Lower lobe of right lung (tissue), 2 donors: ENCODE data around the gene ADAMTS17. TPM values are rescaled to one million over a fixed set of nuclear protein-coding genes. Genes with fewer than 3 reads are reported as not detected.
A peak's percentile ranks its signal among the peaks of the same experiment; 100 is the strongest.

ENCODE experiments used
- ATAC-seq, 2 donors: fragments of 200-7000 bp; cut with Tn5 transposase; one replicate each; pipeline ENCODE4 v1.9.1; 2020 to 2022; ENCODE audit warnings: mild to moderate bottlenecking in 2 of 2, moderate library complexity in 2 of 2
- DNase-seq: peaks from one replicate; pipeline ENCODE4 v3.0.0-alpha.2; 2020
- H3K27ac ChIP-seq: fragments of 200-600 bp; one replicate; pipeline ENCODE4 v1.8.0; 2022
- H3K27me3 ChIP-seq: fragments of 200-600 bp; one replicate; pipeline ENCODE4 v1.8.0; 2022; ENCODE audit warnings: low read depth
- H3K36me3 ChIP-seq: fragments of 200-600 bp; one replicate; pipeline ENCODE4 v1.8.0; 2022; ENCODE audit warnings: mild to moderate bottlenecking
- H3K4me1 ChIP-seq: fragments of 200-600 bp; one replicate; pipeline ENCODE4 v1.8.0; 2022
- H3K4me3 ChIP-seq: fragments of 200-600 bp; one replicate; pipeline ENCODE4 v1.8.0; 2022; ENCODE audit warnings: mild to moderate bottlenecking
- H3K9me3 ChIP-seq: fragments of 200-600 bp; one replicate; pipeline ENCODE4 v1.8.0; 2022
- CTCF ChIP-seq: fragments of 200-600 bp; IDR thresholded peaks from one replicate; pipeline ENCODE4 v1.8.0; 2022; ENCODE audit warnings: antibody characterized with exemption, mild to moderate bottlenecking
- intact Hi-C: fragments of 100-400 bp; cut with DNase I; formaldehyde crosslinking; loops from one replicate; pipeline ENCODE4 v1.11.0; 2022
- long read RNA-seq: library from polyadenylated mRNA; unstranded; transcript quantifications from one replicate; pipeline ENCODE4 v2.0.0, GENCODE V29; 2021
- total RNA-seq: library from RNA; stranded (reverse); fragmentation: NEBNext Ultra II Directional; extraction: Animal tissue kit (Norgen Biotek cat#: 25700); gene quantifications from one replicate; pipeline ENCODE4 v1.2.1, GENCODE V29; 2021
- donor health status: DM: no; HTN: yes; CAD: no; lungs with severe emphysema.

The ADAMTS17 gene
- 3.0 TPM for total RNA-seq
- long read RNA-seq, partial matches to known transcripts, result 0 of 3 reads
- long read RNA-seq, other reads (novel, unspliced or antisense), result 3 of 3 reads

- DNase-seq (peak; percentile 96), ATAC-seq (peak; percentile 98 to 100)
- Histone ChIP-seq H3K36me3 (no peaks in the 10 kb centered on the region), H3K27ac (peak within 1 kb of the TSS; percentile 60), H3K4me1 (peaks cover 7% of the 10 kb centered on the region), H3K27me3 (peaks cover 13% of the 10 kb centered on the region), H3K4me3 (peak within 1 kb of the TSS; percentile 77), H3K9me3 (no peaks in the 10 kb centered on the region)
- intact Hi-C loops, result no loop called here
- TF ChIP-seq CTCF, result peak; percentile 87
These were observed at the start of gene ADAMTS17 for GRCh38 chr15:100341750-100342560. Gene ADAMTS17 (minus strand): TSS chr15:100341975. CDS start chr15:100341899, 76 bp downstream.

GRCh38 chr15:100385300-100386050 lies 43.7 kb upstream of the ADAMTS17 start:
- DNase-seq (no peak), ATAC-seq (no peak)
- H3K27ac ChIP-seq, result no peak overlapping the region
- intact Hi-C loops, result no loop called here
- H3K4me3 ChIP-seq, result no peak overlapping the region
- H3K36me3 ChIP-seq, result no peaks in the 10 kb centered on the region
- H3K4me1 ChIP-seq, result no peaks in the 10 kb centered on the region
- no peak for TF ChIP-seq CTCF
- peaks cover 29% of the 10 kb centered on the region for H3K9me3 ChIP-seq
- H3K27me3 ChIP-seq, result no peaks in the 10 kb centered on the region

GRCh38 chr15:100384108-100384410 lies 42.3 kb upstream of the ADAMTS17 start:
- Histone ChIP-seq H3K36me3 (no peaks in the 10 kb centered on the region), H3K4me1 (no peaks in the 10 kb centered on the region), H3K27ac (no peak overlapping the region), H3K4me3 (no peak overlapping the region), H3K27me3 (no peaks in the 10 kb centered on the region), H3K9me3 (peaks cover 30% of the 10 kb centered on the region)
- intact Hi-C loops, result no loop called here
- DNase-seq (no peak), ATAC-seq (peak in 1 of 2 donors; percentile 43)
- TF ChIP-seq CTCF, result peak; percentile 3

GRCh38 chr15:100383302-100384107 lies 41.7 kb upstream of the ADAMTS17 start:
- peaks cover 30% of the 10 kb centered on the region for H3K9me3 ChIP-seq
- no peaks in the 10 kb centered on the region for H3K27me3 ChIP-seq
- no peak for DNase-seq
- H3K4me1 ChIP-seq, result no peaks in the 10 kb centered on the region
- peak; percentile 53 for TF ChIP-seq CTCF
- ATAC-seq, result peak; percentile 54 to 74
- H3K4me3 ChIP-seq, result no peak overlapping the region
- H3K27ac ChIP-seq, result no peak overlapping the region
- intact Hi-C loops, result no loop called here
- H3K36me3 ChIP-seq, result no peaks in the 10 kb centered on the region

GRCh38 chr15:100373942-100374341 lies 32.2 kb upstream of the ADAMTS17 start:
- Histone ChIP-seq H3K9me3 (peaks cover 6% of the 10 kb centered on the region), H3K4me1 (no peaks in the 10 kb centered on the region), H3K36me3 (no peaks in the 10 kb centered on the region), H3K27me3 (peaks cover 12% of the 10 kb centered on the region), H3K27ac (no peak overlapping the region), H3K4me3 (peak overlapping the region; percentile 47)
- no peak for DNase-seq
- intact Hi-C loops, result no loop called here
- peak in 1 of 2 donors; percentile 16 for ATAC-seq
- no peak for TF ChIP-seq CTCF
